Thymus (tissue), 11 donors: ENCODE results near the gene RABAC1. TPM values are rescaled to one million over a fixed set of nuclear protein-coding genes. Genes with fewer than 3 reads are reported as not detected.
"Not testable (repeated sequence)": the region's sequence is repeated elsewhere in the genome, so short reads cannot be mapped to it uniquely, and the experiment has no call there.

Experiments used
- DNase-seq, 9 donors: peaks; one replicate each; pipeline ENCODE4 v3.0.0-alpha.2; 2013; ENCODE audit warnings: low spot score in 9 of 9, low read depth in 6 of 9, missing footprints in 1 of 9
- H3K27ac ChIP-seq, 2 donors: one replicate each; pipeline ENCODE4 v1.5.1; 2013; ENCODE audit warnings: control low read depth in 1 of 2, low read depth in 1 of 2, low read length in 1 of 2, mild to moderate bottlenecking in 1 of 2, moderate library complexity in 1 of 2
- H3K27me3 ChIP-seq, 2 donors: one replicate each; pipeline ENCODE4 v1.5.1; 2013; ENCODE audit warnings: low read length in 1 of 2; ENCODE audit not compliant: control insufficient read depth in 2 of 2, insufficient read depth in 1 of 2
- H3K36me3 ChIP-seq, 2 donors: one replicate each; pipeline ENCODE4 v1.5.1; 2013; ENCODE audit warnings: low read length in 1 of 2, mild to moderate bottlenecking in 1 of 2, moderate library complexity in 1 of 2; ENCODE audit not compliant: control insufficient read depth in 2 of 2, insufficient read depth in 2 of 2
- H3K4me1 ChIP-seq, 2 donors: one replicate each; pipeline ENCODE4 v1.5.1; 2013; ENCODE audit warnings: low read length in 2 of 2; ENCODE audit not compliant: control insufficient read depth in 2 of 2, insufficient read depth in 2 of 2
- H3K4me3 ChIP-seq, 2 donors: one replicate each; pipeline ENCODE4 v1.5.1; 2013; ENCODE audit warnings: low read length in 2 of 2, control low read depth in 1 of 2, mild to moderate bottlenecking in 1 of 2
- H3K9me3 ChIP-seq, 2 donors: one replicate each; pipeline ENCODE4 v1.5.1; 2013; ENCODE audit warnings: low read length in 1 of 2, mild to moderate bottlenecking in 1 of 2; ENCODE audit not compliant: control insufficient read depth in 2 of 2, insufficient read depth in 1 of 2
- WGBS: extraction: QIAGEN DNeasy Blood & Tissue Kit; methylation state at CpG from one replicate; pipeline ENCODE4 v1.1.7; 2013; 5-methylcytosine and 5-hydroxymethylcytosine counted together
- polyA plus RNA-seq: library from polyadenylated mRNA; stranded (reverse); fragments of 200-250 nt; gene quantifications from one replicate; pipeline ENCODE4 v1.2.3, GENCODE V29; 2013
- total RNA-seq: library from RNA; stranded (reverse); fragments of 120-200 nt; gene quantifications from one replicate; pipeline ENCODE4 v1.2.4, GENCODE V29; 2013
- donor health status: healthy.

Gene RABAC1
- total and polyA plus RNA-seq, 2 donors = 111 to 116 TPM

GRCh38 chr19:41991925-41992569 lies 32.9 kb upstream of the RABAC1 start:
- WGBS = 95% methylated on average over 11 of the region's 11 CpGs
- not testable (repeated sequence) for H3K36me3 ChIP-seq, H3K9me3 ChIP-seq, H3K27ac ChIP-seq, DNase-seq, H3K4me3 ChIP-seq
- peaks cover 10 to 52% of the 10 kb centered on the region in 2 donors for H3K27me3 ChIP-seq
- H3K4me1 ChIP-seq = peaks cover 9 to 19% of the 10 kb centered on the region in 2 donors

GRCh38 chr19:41991025-41991424 lies 31.9 kb upstream of the RABAC1 start:
- no peaks in the 10 kb centered on the region for H3K9me3 ChIP-seq
- peaks cover 6 to 12% of the 10 kb centered on the region in 2 donors for H3K4me1 ChIP-seq
- 84% methylated on average over 15 of the region's 15 CpGs for WGBS
- no peak overlapping the region for H3K27ac ChIP-seq
- no peak overlapping the region for H3K4me3 ChIP-seq
- DNase-seq = no peak
- peaks cover under 1 to 42% of the 10 kb centered on the region in 2 donors for H3K27me3 ChIP-seq
- peaks cover 2 to 10% of the 10 kb centered on the region in 2 donors for H3K36me3 ChIP-seq

- H3K27me3 ChIP-seq = peaks cover 0 to 38% of the 10 kb centered on the region in 2 donors
- H3K27ac ChIP-seq = no peak overlapping the region
- WGBS = 98% methylated on average over 2 of the region's 2 CpGs
Measured at GRCh38 chr19:41990615-41991014, 31.5 kb upstream of the RABAC1 start.

GRCh38 chr19:41990028-41990427 lies 30.9 kb upstream of the RABAC1 start:
- H3K9me3 ChIP-seq = no peaks in the 10 kb centered on the region
- peaks cover 2 to 16% of the 10 kb centered on the region in 2 donors for H3K36me3 ChIP-seq
- H3K4me3 ChIP-seq = no peak overlapping the region
- peaks cover 0 to 32% of the 10 kb centered on the region in 2 donors for H3K27me3 ChIP-seq
- no peak overlapping the region for H3K27ac ChIP-seq
- DNase-seq = no peak
- WGBS = 96% methylated on average over 4 of the region's 4 CpGs
- H3K4me1 ChIP-seq = peaks cover 6 to 12% of the 10 kb centered on the region in 2 donors

More at GRCh38 chr19:41990615-41991014, 31.5 kb upstream of the RABAC1 start:
- Histone ChIP-seq H3K4me1 (peaks cover 6 to 12% of the 10 kb centered on the region in 2 donors), H3K36me3 (peaks cover 2 to 12% of the 10 kb centered on the region in 2 donors), H3K9me3 (no peaks in the 10 kb centered on the region), H3K4me3 (no peak overlapping the region)
- DNase-seq = no peak

GRCh38 chr19:41988947-41989346 lies 29.8 kb upstream of the RABAC1 start:
- Histone ChIP-seq H3K4me3 (no peak overlapping the region), H3K27me3 (peaks cover 0 to 23% of the 10 kb centered on the region in 2 donors), H3K36me3 (peaks cover 2 to 18% of the 10 kb centered on the region in 2 donors), H3K27ac (no peak overlapping the region), H3K9me3 (no peaks in the 10 kb centered on the region), H3K4me1 (peaks cover 6 to 7% of the 10 kb centered on the region in 2 donors)
- WGBS = 95% methylated on average over 9 of the region's 9 CpGs
- no peak for DNase-seq

- no peaks in the 10 kb centered on the region for H3K9me3 ChIP-seq
- H3K36me3 ChIP-seq = peaks cover 2 to 18% of the 10 kb centered on the region in 2 donors
- no peak for DNase-seq
- H3K27ac ChIP-seq = no peak overlapping the region
- H3K27me3 ChIP-seq = peaks cover 0 to 12% of the 10 kb centered on the region in 2 donors
- no peaks in the 10 kb centered on the region for H3K4me1 ChIP-seq
- 96% methylated on average over 10 of the region's 10 CpGs for WGBS
- H3K4me3 ChIP-seq = no peak overlapping the region
Measured at GRCh38 chr19:41987141-41987860, 28.2 kb upstream of the RABAC1 start.

GRCh38 chr19:41984961-41985360 lies 25.8 kb upstream of the RABAC1 start:
- DNase-seq = no peak
- no peak overlapping the region for H3K4me3 ChIP-seq
- no peaks in the 10 kb centered on the region for H3K27me3 ChIP-seq

GRCh38 chr19:41981724-41982123 lies 22.6 kb upstream of the RABAC1 start:
- no peak for DNase-seq
- WGBS = 94% methylated on average over 15 of the region's 15 CpGs
- Histone ChIP-seq H3K36me3 (peaks cover 1 to 24% of the 10 kb centered on the region in 2 donors), H3K4me3 (no peak overlapping the region), H3K4me1 (no peaks in the 10 kb centered on the region), H3K9me3 (no peaks in the 10 kb centered on the region), H3K27me3 (no peaks in the 10 kb centered on the region), H3K27ac (no peak overlapping the region)

More at GRCh38 chr19:41984961-41985360, 25.8 kb upstream of the RABAC1 start:
- Histone ChIP-seq H3K27ac (no peak overlapping the region), H3K4me1 (no peaks in the 10 kb centered on the region), H3K9me3 (no peaks in the 10 kb centered on the region), H3K36me3 (peaks cover 2 to 25% of the 10 kb centered on the region in 2 donors)
- 96% methylated on average over 17 of the region's 17 CpGs for WGBS

- no peaks in the 10 kb centered on the region for H3K4me1 ChIP-seq
- H3K9me3 ChIP-seq = no peaks in the 10 kb centered on the region
- no peak overlapping the region for H3K4me3 ChIP-seq
- DNase-seq = no peak
- H3K27me3 ChIP-seq = no peaks in the 10 kb centered on the region
- peaks cover 3 to 22% of the 10 kb centered on the region in 2 donors for H3K36me3 ChIP-seq
- WGBS = 97% methylated on average over 17 of the region's 17 CpGs
- H3K27ac ChIP-seq = no peak overlapping the region
Measured at GRCh38 chr19:41978470-41978869, 19.3 kb upstream of the RABAC1 start.
